PC-3 (cell line): Measurements from ENCODE around the gene ZKSCAN5. TPM values are rescaled to one million over a fixed set of nuclear protein-coding genes. Genes with fewer than 3 reads are reported as not detected.

ENCODE experiments used
- ATAC-seq: fragments of 200-7000 bp; cut with Tn5 transposase; 2 replicates; pipeline ENCODE4 v1.9.1; 2020; ENCODE audit warnings: mild to moderate bottlenecking, moderate library complexity
- BruUV-seq: library from RNA; stranded (reverse); fragments of 400-500 nt; replicated peaks from 2 replicates; lab custom pipeline; 2021; lab: Mats Ljungman, UMichigan
- CTCF ChIA-PET: fragments of 300-600 bp; sonication (Branson Sonifier 250); formaldehyde crosslinking; loops from one replicate; lab custom pipeline; 2022; ENCODE audit warnings: antibody characterized with exemption; lab: Charles Lee
- POLR2A ChIA-PET: fragments of 300-600 bp; sonication (Branson Sonifier 250); formaldehyde crosslinking; loops from one replicate; lab custom pipeline; 2022; ENCODE audit warnings: antibody characterized with exemption; ENCODE audit not compliant: unreplicated experiment; lab: Charles Lee
- DNase-seq: peaks from one replicate; pipeline ENCODE4 v3.0.0-alpha.2; 2015
- H2AFZ ChIP-seq: fragments of 300-600 bp; sonication (generic); 2 replicates; pipeline ENCODE4 v1.6.0; 2016; ENCODE audit warnings: antibody characterized with exemption, low read length
- H3F3A ChIP-seq: fragments of 300-600 bp; sonication (generic); one replicate; pipeline ENCODE4 v1.6.0; 2017; ENCODE audit warnings: antibody characterized with exemption, low read length, control low read depth, mild to moderate bottlenecking; ENCODE audit not compliant: unreplicated experiment
- H3K27ac ChIP-seq: fragments of 300-600 bp; sonication (generic); 2 replicates; pipeline ENCODE4 v1.5.1; 2016; ENCODE audit warnings: mild to moderate bottlenecking, low read length
- H3K27me3 ChIP-seq: fragments of 300-600 bp; sonication (generic); 2 replicates; pipeline ENCODE4 v1.6.1; 2016; ENCODE audit warnings: low read length, mixed read lengths
- H3K36me3 ChIP-seq: fragments of 300-600 bp; sonication (generic); 2 replicates; pipeline ENCODE4 v1.6.1; 2016; ENCODE audit warnings: low read depth, mixed run types, low read length, mixed read lengths
- H3K4me1 ChIP-seq: fragments of 300-600 bp; sonication (generic); 2 replicates; pipeline ENCODE4 v1.5.1; 2016; ENCODE audit warnings: low read length; ENCODE audit not compliant: insufficient read depth
- H3K4me2 ChIP-seq: fragments of 300-600 bp; sonication (generic); 2 replicates; pipeline ENCODE4 v1.6.0; 2016; ENCODE audit warnings: low read length
- H3K4me3 ChIP-seq: fragments of 300-600 bp; sonication (generic); 2 replicates; pipeline ENCODE4 v1.5.1; 2016; ENCODE audit warnings: mild to moderate bottlenecking, low read length, mixed read lengths
- H3K79me2 ChIP-seq: fragments of 300-600 bp; sonication (generic); 2 replicates; pipeline ENCODE4 v1.6.1; 2017; ENCODE audit warnings: low read length, mixed read lengths
- H3K9ac ChIP-seq: fragments of 300-600 bp; sonication (generic); 2 replicates; pipeline ENCODE4 v1.6.0; 2016; ENCODE audit warnings: mild to moderate bottlenecking, low read length
- H3K9me2 ChIP-seq: fragments of 300-600 bp; sonication (generic); replicated peaks from 2 replicates; pipeline ENCODE4 v1.6.1; 2016; ENCODE audit warnings: mixed run types, low read length, mixed read lengths
- H3K9me3 ChIP-seq: fragments of 300-600 bp; sonication (generic); 2 replicates; pipeline ENCODE4 v1.6.1; 2016; ENCODE audit warnings: low read length, mixed read lengths
- H4K20me1 ChIP-seq: fragments of 300-600 bp; sonication (generic); 2 replicates; pipeline ENCODE4 v1.6.1; 2016; ENCODE audit warnings: low read length, mixed read lengths
- CTCF ChIP-seq: fragments of 300-600 bp; sonication (generic); conservative IDR thresholded peaks from 2 replicates; pipeline ENCODE4 v1.5.1; 2017; ENCODE audit warnings: antibody characterized with exemption, low read depth, mild to moderate bottlenecking, low read length
- EZH2 ChIP-seq: fragments of 300-600 bp; sonication (generic); IDR thresholded peaks from one replicate; pipeline ENCODE4 v1.6.1; 2017; ENCODE audit warnings: antibody characterized with exemption, mild to moderate bottlenecking, low read length; ENCODE audit not compliant: unreplicated experiment
- EZH2phosphoT487 ChIP-seq: fragments of 300-600 bp; sonication (generic); IDR thresholded peaks from 2 replicates; pipeline ENCODE4 v1.6.1; 2018; ENCODE audit warnings: mild to moderate bottlenecking, antibody characterized with exemption, low read length, borderline replicate concordance
- intact Hi-C: fragments of 100-400 bp; cut with micrococcal nuclease; formaldehyde crosslinking; loops from 2 replicates; pipeline ENCODE4 v1.9.0; 2023
- total RNA-seq: library from RNA; depleted of rRNA; stranded (reverse); fragments of >200 nt; gene quantifications from 2 replicates; pipeline ENCODE4 v1.2.3, GENCODE V29; 2014

The ZKSCAN5 gene
- total RNA-seq, 1 experiment from 2014 or later, result 9.9 TPM

DNA sequence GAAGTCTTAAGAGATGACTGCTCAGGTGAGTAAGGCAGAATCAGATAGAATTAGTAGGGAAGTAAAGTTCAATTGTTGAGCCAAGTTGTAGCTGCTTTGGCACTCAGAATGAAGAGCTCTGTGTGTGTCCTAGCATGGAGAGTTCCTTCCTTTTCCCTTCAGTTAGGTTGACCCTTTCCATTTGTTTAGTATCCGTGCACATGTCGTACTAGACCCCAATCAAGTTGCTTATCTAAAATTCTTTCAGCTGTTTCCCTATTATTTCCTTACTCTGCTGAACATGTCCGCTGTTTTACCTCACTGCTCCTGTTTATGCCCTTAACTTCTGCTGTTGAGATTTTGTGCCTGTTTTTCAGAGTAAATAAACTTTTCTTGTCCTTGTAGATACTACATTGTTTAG is 67.3 kb downstream of the ZKSCAN5 start:
- H3K36me3 ChIP-seq, result no peaks in the 10 kb centered on the region
- H3K4me3 ChIP-seq, result no peak overlapping the region
- POLR2A ChIA-PET, result no interaction called here
- no TSS peak for BruUV-seq
- TF ChIP-seq CTCF (no peak), EZH2phosphoT487 (no peak), EZH2 (no peak)
- no peak overlapping the region for H3K4me2 ChIP-seq
- H3K4me1 ChIP-seq, result no peaks in the 10 kb centered on the region
- CTCF ChIA-PET, result no interaction called here
- no peak overlapping the region for H3K9ac ChIP-seq
- no peak for DNase-seq
- intact Hi-C loops, result no loop called here
- H3K9me3 ChIP-seq, result peaks cover 5% of the 10 kb centered on the region; the same call in 1 of the 2 replicates
- ATAC-seq, result no peak
- no peaks in the 10 kb centered on the region for H3F3A ChIP-seq
- H3K79me2 ChIP-seq, result no peaks in the 10 kb centered on the region
- no peaks in the 10 kb centered on the region for H4K20me1 ChIP-seq
- no peaks in the 10 kb centered on the region for H3K9me2 ChIP-seq
- H2AFZ ChIP-seq, result no peak overlapping the region
- no peak overlapping the region for H3K27ac ChIP-seq
- peaks cover 55% of the 10 kb centered on the region for H3K27me3 ChIP-seq

DNA sequence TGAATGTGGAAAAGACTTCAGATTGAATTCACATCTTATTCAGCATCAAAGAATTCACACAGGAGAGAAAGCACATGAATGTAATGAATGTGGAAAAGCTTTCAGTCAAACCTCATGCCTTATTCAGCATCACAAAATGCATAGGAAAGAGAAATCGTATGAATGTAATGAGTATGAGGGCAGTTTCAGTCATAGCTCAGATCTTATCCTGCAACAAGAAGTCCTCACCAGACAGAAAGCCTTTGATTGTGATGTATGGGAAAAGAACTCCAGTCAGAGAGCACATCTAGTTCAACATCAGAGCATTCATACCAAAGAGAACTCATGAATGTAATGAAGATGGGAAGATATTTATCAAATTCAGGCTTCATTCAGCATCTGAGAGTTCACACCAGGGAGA is 68.8 kb downstream of the ZKSCAN5 start:
- TF ChIP-seq EZH2 (no peak), CTCF (no peak), EZH2phosphoT487 (no peak)
- H3K36me3 ChIP-seq, result no peaks in the 10 kb centered on the region
- no peak overlapping the region for H3K27ac ChIP-seq
- peaks cover 55% of the 10 kb centered on the region for H3K27me3 ChIP-seq
- H3K4me1 ChIP-seq, result no peaks in the 10 kb centered on the region
- no TSS peak for BruUV-seq
- no peak overlapping the region for H3K4me3 ChIP-seq
- no peak overlapping the region for H3K4me2 ChIP-seq
- ChIA-PET CTCF (no interaction called here), POLR2A (no interaction called here)
- ATAC-seq (no peak), DNase-seq (no peak)
- H4K20me1 ChIP-seq, result no peaks in the 10 kb centered on the region
- H3K79me2 ChIP-seq, result no peaks in the 10 kb centered on the region
- no peak overlapping the region for H3K9ac ChIP-seq
- H3K9me3 ChIP-seq, result peaks cover 5% of the 10 kb centered on the region; the same call in 1 of the 2 replicates
- H2AFZ ChIP-seq, result no peak overlapping the region
- intact Hi-C loops, result no loop called here
- no peaks in the 10 kb centered on the region for H3K9me2 ChIP-seq
- H3F3A ChIP-seq, result no peaks in the 10 kb centered on the region

GRCh38 chr7:99576251-99576650 is 71.8 kb downstream of the ZKSCAN5 start:
- Histone ChIP-seq H3F3A (no peaks in the 10 kb centered on the region), H3K79me2 (no peaks in the 10 kb centered on the region), H2AFZ (no peak overlapping the region), H3K36me3 (no peaks in the 10 kb centered on the region), H3K9me2 (no peaks in the 10 kb centered on the region), H3K27me3 (peaks cover 35% of the 10 kb centered on the region), H3K4me2 (no peak overlapping the region), H3K27ac (no peak overlapping the region), H3K9me3 (peaks cover 5% of the 10 kb centered on the region; the same call in 1 of the 2 replicates), H3K4me3 (no peak overlapping the region), H4K20me1 (no peaks in the 10 kb centered on the region), H3K4me1 (no peaks in the 10 kb centered on the region), H3K9ac (no peak overlapping the region)
- TF ChIP-seq CTCF, result no peak
- no peak for TF ChIP-seq EZH2phosphoT487
- TF ChIP-seq EZH2, result no peak
- CTCF ChIA-PET, result no interaction called here
- ATAC-seq (no peak), DNase-seq (no peak)
- intact Hi-C loops, result no loop called here
- BruUV-seq, result no TSS peak
- POLR2A ChIA-PET, result no interaction called here
